Measurements from ENCODE around the gene SHANK3. TPM values are rescaled to one million over a fixed set of nuclear protein-coding genes. Genes with fewer than 3 reads are reported as not detected.
"Not testable (repeated sequence)": the region's sequence is repeated elsewhere in the genome, so short reads cannot be mapped to it uniquely, and the experiment has no call there.

SHANK3 gene
- polyA plus RNA-seq, 1 donor (not counting 4 experiments of a cell fraction or from before 2014, with no cell fraction given): 1.00 TPM

DNA sequence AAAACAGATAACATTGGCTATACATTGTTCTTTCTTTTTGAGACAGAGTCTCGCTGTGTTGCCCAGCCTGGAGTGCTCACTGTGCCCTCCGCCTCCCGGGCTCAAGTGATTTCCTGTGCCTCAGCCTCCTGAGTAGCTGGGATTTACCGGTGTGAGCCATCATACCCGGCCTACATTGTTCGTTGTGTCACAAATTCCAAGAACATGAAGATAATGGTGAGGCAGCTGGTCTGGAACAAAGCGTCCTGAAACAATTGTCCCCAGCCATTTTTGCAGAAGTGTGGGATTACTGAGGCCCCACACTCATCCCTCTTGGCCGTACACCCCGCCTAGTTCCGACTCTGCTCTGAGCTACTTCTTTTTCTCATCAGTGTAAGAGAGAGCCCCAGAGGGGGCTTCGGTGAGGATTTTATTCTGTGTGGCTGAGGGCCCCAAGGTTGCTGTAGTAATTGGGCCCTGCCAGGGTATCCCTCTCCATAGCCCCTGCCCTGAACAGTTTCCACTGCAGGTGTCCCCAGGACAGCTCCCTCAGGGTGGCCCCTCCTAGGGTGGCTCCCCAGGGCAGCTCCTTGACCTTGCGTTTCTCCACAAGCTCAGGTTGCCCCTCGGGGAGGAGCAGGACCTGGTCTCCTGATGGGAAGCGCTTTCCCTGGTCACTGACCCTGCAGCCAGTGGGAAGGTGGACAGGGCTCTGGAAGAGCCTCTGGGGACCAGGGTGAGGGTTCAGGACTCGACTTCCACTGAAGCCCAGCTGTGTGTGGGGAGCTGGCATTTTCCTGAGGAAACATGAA is 31.6 kb upstream of the SHANK3 start:
- no peak overlapping the region for H2AFZ ChIP-seq (ENCODE audit: control insufficient read depth, low read length)
- H3K79me2 ChIP-seq (ENCODE audit: control insufficient read depth, insufficient read depth, low read length): no peaks in the 10 kb centered on the region
- no peak overlapping the region for H3K27ac ChIP-seq (ENCODE audit: control insufficient read depth, insufficient read depth, low read length)
- peaks cover 2% of the 10 kb centered on the region for H4K20me1 ChIP-seq (ENCODE audit: control insufficient read depth, extremely low read depth, insufficient read depth, low read length)
- no peak overlapping the region for H3K9ac ChIP-seq (ENCODE audit: control insufficient read depth, extremely low read depth, insufficient read depth, low read length)
- no peak overlapping the region for H3K4me3 ChIP-seq (ENCODE audit: control insufficient read depth in 2 of 3, extremely low read depth in 1 of 3, insufficient read depth in 2 of 3, low read depth in 1 of 3, low read length in 3 of 3)
- no peak overlapping the region for H3K4me2 ChIP-seq (ENCODE audit: control insufficient read depth, extremely low read depth, insufficient read depth, low read depth, low read length)
- TF ChIP-seq CTCF (optimal IDR thresholded peaks at IDR 0.05 in 1 of 3, IDR thresholded peaks at IDR 0.05 in 1 of 3, conservative IDR thresholded peaks at IDR 0.05 in 1 of 3; ENCODE audit: extremely low read depth in 1 of 3, insufficient read depth in 2 of 3, low read length in 3 of 3) (no peak), EZH2 (IDR thresholded peaks at IDR 0.05; ENCODE audit: low read length) (no peak)
- DNase-seq (ENCODE audit: low read depth, low spot score) (no peak), FAIRE-seq (no peak)
- H3K36me3 ChIP-seq (ENCODE audit: control insufficient read depth in 2 of 2, extremely low read depth in 1 of 2, insufficient read depth in 2 of 2, low read length in 2 of 2): no peaks in the 10 kb centered on the region
- no peaks in the 10 kb centered on the region for H3K9me3 ChIP-seq (ENCODE audit: control insufficient read depth, low read depth, low read length)
- dilution Hi-C loops (cut with MboI; ENCODE audit: extremely low pct_ligation_motif_present, low sequenced_read_pairs): no loop called here
- no peaks in the 10 kb centered on the region for H3K4me1 ChIP-seq (ENCODE audit: control insufficient read depth, extremely low read depth, insufficient read depth, low read length)
- H3K9me1 ChIP-seq (ENCODE audit: control insufficient read depth, extremely low read depth, insufficient read depth, low read length): no peaks in the 10 kb centered on the region
- H3K27me3 ChIP-seq (ENCODE audit: control insufficient read depth, extremely low read depth, insufficient read depth, low read length): peaks cover 36% of the 10 kb centered on the region

GRCh38 chr22:50641696-50642607 is 30.7 kb upstream of the SHANK3 start:
- TF ChIP-seq EZH2 (IDR thresholded peaks at IDR 0.05; ENCODE audit: low read length) (no peak), CTCF (optimal IDR thresholded peaks at IDR 0.05 in 1 of 3, IDR thresholded peaks at IDR 0.05 in 1 of 3, conservative IDR thresholded peaks at IDR 0.05 in 1 of 3; ENCODE audit: extremely low read depth in 1 of 3, insufficient read depth in 2 of 3, low read length in 3 of 3) (peak in 2 of 3 experiments; percentile 18 to 27)
- no peak for DNase-seq (ENCODE audit: low read depth, low spot score)
- H3K9me1 ChIP-seq (ENCODE audit: control insufficient read depth, extremely low read depth, insufficient read depth, low read length): no peaks in the 10 kb centered on the region
- no peaks in the 10 kb centered on the region for H3K4me1 ChIP-seq (ENCODE audit: control insufficient read depth, extremely low read depth, insufficient read depth, low read length)
- no peak for FAIRE-seq
- no peaks in the 10 kb centered on the region for H3K9me3 ChIP-seq (ENCODE audit: control insufficient read depth, low read depth, low read length)
- H3K4me2 ChIP-seq (ENCODE audit: control insufficient read depth, extremely low read depth, insufficient read depth, low read depth, low read length): no peak overlapping the region
- peaks cover 36% of the 10 kb centered on the region for H3K27me3 ChIP-seq (ENCODE audit: control insufficient read depth, extremely low read depth, insufficient read depth, low read length)
- H2AFZ ChIP-seq (ENCODE audit: control insufficient read depth, low read length): no peak overlapping the region
- dilution Hi-C loops (cut with MboI; ENCODE audit: extremely low pct_ligation_motif_present, low sequenced_read_pairs): no loop called here
- H3K27ac ChIP-seq (ENCODE audit: control insufficient read depth, insufficient read depth, low read length): no peak overlapping the region
- H3K4me3 ChIP-seq (ENCODE audit: control insufficient read depth in 2 of 3, extremely low read depth in 1 of 3, insufficient read depth in 2 of 3, low read depth in 1 of 3, low read length in 3 of 3): no peak overlapping the region
- no peak overlapping the region for H3K9ac ChIP-seq (ENCODE audit: control insufficient read depth, extremely low read depth, insufficient read depth, low read length)
- no peaks in the 10 kb centered on the region for H3K36me3 ChIP-seq (ENCODE audit: control insufficient read depth in 2 of 2, extremely low read depth in 1 of 2, insufficient read depth in 2 of 2, low read length in 2 of 2)
- H4K20me1 ChIP-seq (ENCODE audit: control insufficient read depth, extremely low read depth, insufficient read depth, low read length): peaks cover 2% of the 10 kb centered on the region
- no peaks in the 10 kb centered on the region for H3K79me2 ChIP-seq (ENCODE audit: control insufficient read depth, insufficient read depth, low read length)

DNA sequence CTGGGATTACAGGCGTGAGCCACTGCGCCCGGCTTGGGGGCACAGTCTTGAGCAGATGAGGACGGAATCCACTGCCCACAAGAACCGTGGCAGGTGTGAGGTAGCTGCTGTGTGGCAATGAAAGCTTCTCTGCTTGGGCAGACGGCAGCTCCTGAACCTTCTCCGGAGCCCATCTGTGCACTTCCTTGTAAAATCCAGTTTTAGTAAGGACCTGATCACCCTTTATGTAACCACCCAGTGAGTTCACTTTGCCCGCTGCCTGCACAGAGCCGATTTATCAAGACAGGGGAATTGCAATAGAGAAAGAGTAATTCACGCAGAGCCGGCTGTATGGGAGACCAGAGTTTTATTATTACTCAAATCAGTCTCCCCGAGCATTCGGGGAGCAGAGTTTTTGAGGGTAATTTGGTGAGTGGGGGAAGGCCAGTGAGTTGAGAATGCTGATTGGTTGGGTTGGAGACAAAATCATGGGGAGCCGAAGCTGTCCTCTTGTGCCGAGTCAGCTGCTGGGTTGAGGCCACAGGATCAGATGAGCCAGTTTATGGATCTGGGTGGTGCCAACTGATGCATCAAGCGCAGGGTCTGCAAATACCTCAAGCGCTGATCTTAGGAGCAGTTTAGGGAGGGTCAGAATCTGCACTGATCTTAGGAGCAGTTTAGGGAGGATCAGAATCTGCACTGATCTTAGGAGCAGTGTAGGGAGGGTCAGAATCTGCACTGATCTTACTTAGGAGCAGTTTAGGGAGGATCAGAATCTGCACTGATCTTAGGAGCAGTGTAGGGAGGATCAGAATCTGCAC is 29.4 kb upstream of the SHANK3 start:
- H3K4me3 ChIP-seq (ENCODE audit: control insufficient read depth in 2 of 3, extremely low read depth in 1 of 3, insufficient read depth in 2 of 3, low read depth in 1 of 3, low read length in 3 of 3); H4K20me1 ChIP-seq (ENCODE audit: control insufficient read depth, extremely low read depth, insufficient read depth, low read length); H3K9me1 ChIP-seq (ENCODE audit: control insufficient read depth, extremely low read depth, insufficient read depth, low read length); H3K4me1 ChIP-seq (ENCODE audit: control insufficient read depth, extremely low read depth, insufficient read depth, low read length); DNase-seq (ENCODE audit: low read depth, low spot score); H3K4me2 ChIP-seq (ENCODE audit: control insufficient read depth, extremely low read depth, insufficient read depth, low read depth, low read length); H3K9ac ChIP-seq (ENCODE audit: control insufficient read depth, extremely low read depth, insufficient read depth, low read length); H3K9me3 ChIP-seq (ENCODE audit: control insufficient read depth, low read depth, low read length); H2AFZ ChIP-seq (ENCODE audit: control insufficient read depth, low read length); H3K36me3 ChIP-seq (ENCODE audit: control insufficient read depth in 2 of 2, extremely low read depth in 1 of 2, insufficient read depth in 2 of 2, low read length in 2 of 2); H3K27ac ChIP-seq (ENCODE audit: control insufficient read depth, insufficient read depth, low read length); dilution Hi-C loops (cut with MboI; ENCODE audit: extremely low pct_ligation_motif_present, low sequenced_read_pairs); H3K79me2 ChIP-seq (ENCODE audit: control insufficient read depth, insufficient read depth, low read length); FAIRE-seq: not testable (repeated sequence)
- peaks cover 36% of the 10 kb centered on the region for H3K27me3 ChIP-seq (ENCODE audit: control insufficient read depth, extremely low read depth, insufficient read depth, low read length)
